H1 (cell line): ENCODE data around the gene SLC6A19. TPM values are rescaled to one million over a fixed set of nuclear protein-coding genes. Genes with fewer than 3 reads are reported as not detected.

Experiments
- CTCF ChIA-PET: fragments of 300-600 bp; sonication (Branson Sonifier 250); formaldehyde crosslinking; loops from one replicate; lab custom pipeline; 2021; ENCODE audit not compliant: partially characterized antibody; lab: Charles Lee
- POLR2A ChIA-PET: fragments of 300-600 bp; sonication (Branson Sonifier 250); formaldehyde crosslinking; loops from one replicate; lab custom pipeline; 2021; ENCODE audit warnings: inconsistent platforms; ENCODE audit not compliant: partially characterized antibody; lab: Charles Lee
- DNase-seq, 2 experiments: peaks; one replicate each; pipeline versions ENCODE4 v3.0.0 to v3.0.0-alpha.2; 2010 to 2022; ENCODE audit warnings: low spot score in 2 of 2, low read depth in 1 of 2, mixed read lengths in 1 of 2
- FAIRE-seq: peaks from 2 replicates; lab custom pipeline; 2011; peaks lifted over from hg19 to GRCh38; lab: Jason Lieb, UNC
- H2AFZ ChIP-seq: 2 replicates; pipeline ENCODE4 v1.8.1; 2012; ENCODE audit warnings: low read length, inconsistent platforms
- H2AK5ac ChIP-seq: 2 replicates; pipeline ENCODE4 v1.6.1; 2013; ENCODE audit warnings: low read depth, low read length
- H2BK120ac ChIP-seq: replicated peaks from 2 replicates; pipeline ENCODE3; 2013; ENCODE audit warnings: low read depth, low read length, inconsistent platforms
- H2BK12ac ChIP-seq: 2 replicates; pipeline ENCODE4 v1.6.1; 2013; ENCODE audit warnings: low read depth, low read length
- H2BK15ac ChIP-seq: 2 replicates; pipeline ENCODE4 v1.6.1; 2013; ENCODE audit warnings: low read length
- H2BK20ac ChIP-seq: 2 replicates; pipeline ENCODE4 v1.6.1; 2013; ENCODE audit warnings: low read length
- H2BK5ac ChIP-seq: 2 replicates; pipeline ENCODE4 v1.6.1; 2013; ENCODE audit warnings: low read depth, low read length
- H3K14ac ChIP-seq: 2 replicates; pipeline ENCODE4 v1.6.1; 2013; ENCODE audit warnings: inconsistent platforms; ENCODE audit not compliant: insufficient read length
- H3K18ac ChIP-seq: 2 replicates; pipeline ENCODE4 v1.6.1; 2013; ENCODE audit warnings: low read length; ENCODE audit errors: extremely low read depth
- H3K23ac ChIP-seq: 2 replicates; pipeline ENCODE4 v1.6.1; 2013; ENCODE audit warnings: inconsistent platforms; ENCODE audit not compliant: insufficient read length
- H3K23me2 ChIP-seq: 2 replicates; pipeline ENCODE4 v1.6.1; 2013; ENCODE audit warnings: low read depth, low read length
- H3K27ac ChIP-seq: 2 replicates; pipeline ENCODE4 v1.6.1; 2011; ENCODE audit warnings: low read depth, low read length, inconsistent platforms
- H3K27me3 ChIP-seq, 4 experiments: replicated peaks in 1 of 4; 1 replicate in 1 of 4; 2 replicates in 3 of 4; pipeline versions ENCODE4 v1.6.1 to v1.8.1; 2011 to 2013; ENCODE audit warnings: low read length in 3 of 4, mild to moderate bottlenecking in 3 of 4, inconsistent platforms in 2 of 4, mixed read lengths in 2 of 4, moderate library complexity in 1 of 4; ENCODE audit not compliant: control insufficient read depth in 3 of 4, insufficient read depth in 3 of 4; ENCODE audit errors: extremely low read depth in 1 of 4
- H3K36me3 ChIP-seq, 4 experiments: 2 replicates each; pipeline versions ENCODE4 v1.6.1 to v1.8.1; 2011 to 2013; ENCODE audit warnings: mild to moderate bottlenecking in 4 of 4, low read length in 3 of 4, moderate library complexity in 2 of 4, control low read depth in 1 of 4, inconsistent platforms in 1 of 4; ENCODE audit not compliant: insufficient read depth in 4 of 4, control insufficient read depth in 2 of 4
- H3K4ac ChIP-seq: replicated peaks from 2 replicates; pipeline ENCODE3; 2013; ENCODE audit warnings: low read length, low read depth, mixed read lengths, inconsistent platforms; ENCODE audit not compliant: insufficient read length
- H3K4me1 ChIP-seq, 4 experiments: replicated peaks in 1 of 4; 1 replicate in 1 of 4; 2 replicates in 3 of 4; pipeline versions ENCODE4 v1.6.1 to v1.8.1; 2011 to 2013; ENCODE audit warnings: low read length in 3 of 4, inconsistent platforms in 2 of 4, mixed read lengths in 1 of 4; ENCODE audit not compliant: insufficient read depth in 4 of 4, control insufficient read depth in 3 of 4
- H3K4me2 ChIP-seq, 2 experiments: 2 replicates each; pipeline versions ENCODE4 v1.6.1 to v1.8.1; 2011 to 2013; ENCODE audit warnings: low read depth in 2 of 2, low read length in 2 of 2, control low read depth in 1 of 2, inconsistent platforms in 1 of 2, mild to moderate bottlenecking in 1 of 2; ENCODE audit not compliant: insufficient read depth in 1 of 2
- H3K4me3 ChIP-seq, 4 experiments: fragments of 200-600, 300-600 bp in 1 of 4; sonication (generic), shearing (Covaris generic), sonication (Bioruptor Twin) in 1 of 4; 2 replicates each; pipeline versions ENCODE4 v1.5.1 to v1.8.1; 2011 to 2016; ENCODE audit warnings: low read length in 4 of 4, low read depth in 3 of 4, control low read depth in 2 of 4, inconsistent platforms in 2 of 4, mild to moderate bottlenecking in 2 of 4, mixed read lengths in 1 of 4, moderate library complexity in 1 of 4; ENCODE audit not compliant: insufficient read depth in 2 of 4; ENCODE audit errors: extremely low read depth in 1 of 4
- H3K56ac ChIP-seq: replicated peaks from 2 replicates; pipeline ENCODE3; 2013; ENCODE audit warnings: low read depth, mild to moderate bottlenecking, mixed read lengths, low read length, inconsistent platforms; ENCODE audit not compliant: insufficient read length
- H3K79me1 ChIP-seq: 2 replicates; pipeline ENCODE4 v1.6.1; 2013; ENCODE audit warnings: low read depth, low read length, control low read depth
- H3K79me2 ChIP-seq, 2 experiments: 2 replicates each; pipeline versions ENCODE4 v1.6.1 to v1.8.1; 2012 to 2013; ENCODE audit warnings: low read length in 2 of 2, mild to moderate bottlenecking in 2 of 2, inconsistent platforms in 1 of 2; ENCODE audit not compliant: insufficient read depth in 2 of 2, control insufficient read depth in 1 of 2
- H3K9ac ChIP-seq, 4 experiments: replicated peaks in 1 of 4; 1 replicate in 1 of 4; 2 replicates in 3 of 4; pipeline versions ENCODE4 v1.6.1 to v1.8.1; 2011 to 2013; ENCODE audit warnings: low read depth in 3 of 4, low read length in 3 of 4, control low read depth in 2 of 4, mild to moderate bottlenecking in 2 of 4, moderate library complexity in 2 of 4, inconsistent platforms in 1 of 4; ENCODE audit errors: extremely low read depth in 1 of 4
- H3K9me3 ChIP-seq, 2 experiments: 2 replicates each; pipeline versions ENCODE4 v1.6.1 to v1.8.1; 2012 to 2013; ENCODE audit warnings: mild to moderate bottlenecking in 2 of 2, moderate library complexity in 2 of 2, control low read depth in 1 of 2, inconsistent platforms in 1 of 2, low read depth in 1 of 2, low read length in 1 of 2, mixed read lengths in 1 of 2; ENCODE audit not compliant: insufficient read depth in 2 of 2
- H4K20me1 ChIP-seq, 2 experiments: replicated peaks in 1 of 2; 2 replicates each; pipeline versions ENCODE3 to v1.8.1; 2011 to 2013; ENCODE audit warnings: inconsistent platforms in 2 of 2, low read length in 2 of 2, mild to moderate bottlenecking in 1 of 2; ENCODE audit not compliant: insufficient read depth in 2 of 2, control insufficient read depth in 1 of 2
- H4K5ac ChIP-seq: 2 replicates; pipeline ENCODE4 v1.6.1; 2013; ENCODE audit warnings: low read length, low read depth, mixed read lengths, inconsistent platforms; ENCODE audit not compliant: insufficient read length
- H4K8ac ChIP-seq: 2 replicates; pipeline ENCODE4 v1.8.0; 2013; ENCODE audit warnings: mild to moderate bottlenecking, moderate library complexity, low read length, inconsistent platforms; ENCODE audit not compliant: insufficient read depth; ENCODE audit errors: extremely low read depth
- H4K91ac ChIP-seq: replicated peaks from 2 replicates; pipeline ENCODE3; 2013; ENCODE audit warnings: low read length, mixed read lengths, inconsistent platforms; ENCODE audit not compliant: insufficient read length
- ASH2L ChIP-seq: fragments of 200-600, 300-600 bp; sonication (generic); IDR thresholded peaks from one replicate; pipeline ENCODE4 v1.7.1; 2017; ENCODE audit warnings: low read length
- BACH1 ChIP-seq: IDR thresholded peaks from 2 replicates; pipeline ENCODE4 v1.6.1; 2012; ENCODE audit warnings: low read length, improper control_type of control experiment
- CREB1 ChIP-seq: IDR thresholded peaks from 2 replicates; pipeline ENCODE4 v1.6.1; 2012; ENCODE audit warnings: inconsistent platforms
- JUN ChIP-seq: IDR thresholded peaks from 2 replicates; pipeline ENCODE4 v1.6.1; 2011; ENCODE audit warnings: low read depth, mild to moderate bottlenecking, improper control_type of control experiment, low read length
- SAP30 ChIP-seq: fragments of 300-600 bp; sonication (generic); IDR thresholded peaks from 2 replicates; pipeline ENCODE4 v1.7.1; 2012; ENCODE audit warnings: low read length, moderate library complexity, mild to moderate bottlenecking, inconsistent platforms; ENCODE audit not compliant: insufficient read depth, insufficient replicate concordance
- WGBS, 2 experiments: shearing (Covaris generic) in 1 of 2; methylation state at CpG; one replicate each; pipeline versions ENCODE4 v1.1.6 to v1.1.7; 2013 to 2015; ENCODE audit warnings: low lambda C conversion rate in 2 of 2, mixed read lengths in 2 of 2, inconsistent platforms in 1 of 2, low coverage in 1 of 2, missing lambda C conversion rate in 1 of 2; ENCODE audit not compliant: insufficient replicate concordance in 2 of 2, insufficient coverage in 1 of 2, insufficient read length in 1 of 2; ENCODE audit errors: extremely low coverage in 1 of 2, missing lambda C conversion rate in 1 of 2; 5-methylcytosine and 5-hydroxymethylcytosine counted together
- polyA plus RNA-seq, 7 experiments: library from polyadenylated mRNA; depleted of rRNA in 3 of 7; stranded (reverse) in 5 of 7; unstranded in 2 of 7; fragments of >200 nt in 5 of 7; fragments of 200-250 nt in 2 of 7; gene quantifications; 1 replicate in 5 of 7; 2 replicates in 1 of 7; 4 replicates in 1 of 7; pipeline versions ENCODE4 v1.2.1 to v1.2.3, GENCODE V29; 2011 to 2013; ENCODE audit warnings: missing spikeins in 2 of 7, mixed read lengths in 2 of 7
- total RNA-seq: library from RNA; stranded (reverse); fragmentation: NEBNext Ultra II Directional; extraction: Animal tissue kit (Norgen Biotek cat#: 25700); gene quantifications from 2 replicates; pipeline ENCODE4 v1.2.1, GENCODE V29; 2021

Gene SLC6A19
- total and polyA plus RNA-seq, 2 of the 8 experiments (the other 6 are each of a cell fraction or from before 2014, with no cell fraction given): 0.02 TPM; not detected in 1

- FAIRE-seq (no peak), DNase-seq (no peak)
- Histone ChIP-seq H3K9me3 (peaks cover 0 to under 1% of the 10 kb centered on the region in 2 experiments; a peak in 1 of 4 replicates), H3K4me3 (no peak overlapping the region), H2BK120ac (no peak overlapping the region), H2AK5ac (no peak overlapping the region), H3K23ac (no peak overlapping the region), H3K27me3 (no peaks in the 10 kb centered on the region), H2AFZ (no peak overlapping the region), H3K23me2 (peaks cover under 1% of the 10 kb centered on the region; the same call in 1 of the 2 replicates), H3K56ac (no peak overlapping the region), H3K18ac (no peak overlapping the region), H2BK5ac (no peak overlapping the region), H3K4ac (no peak overlapping the region), H4K5ac (no peak overlapping the region), H2BK20ac (no peak overlapping the region), H3K36me3 (no peaks in the 10 kb centered on the region), H3K4me2 (no peak overlapping the region), H3K79me1 (no peaks in the 10 kb centered on the region), H3K9ac (no peak overlapping the region), H2BK15ac (no peak overlapping the region; the same call in 1 of the 2 replicates), H3K14ac (no peak overlapping the region), H4K91ac (no peak overlapping the region), H3K79me2 (no peaks in the 10 kb centered on the region), H3K27ac (no peak overlapping the region), H2BK12ac (no peak overlapping the region), H4K20me1 (peaks cover 0 to 6% of the 10 kb centered on the region in 2 experiments), H4K8ac (no peak overlapping the region), H3K4me1 (peaks cover 0 to 5% (median under 1%) of the 10 kb centered on the region in 4 experiments; a peak in 5 of 7 replicates)
- WGBS, 2 experiments: 84% methylated on average over 21 of the region's 22 CpGs; no CpG with 5 or more reads in 1 of the 2 experiments
- ChIA-PET CTCF (no interaction called here), POLR2A (interaction anchor here (0.7 kb wide), 1 partner anchor 134 kb away, joined by 3 read pairs; no protein-coding TSS in a partner anchor)
- no peak for TF ChIP-seq SAP30
- no peak for TF ChIP-seq ASH2L
- TF ChIP-seq CREB1: no peak
- no peak for TF ChIP-seq BACH1
- no peak for TF ChIP-seq JUN
These were observed 40.2 kb downstream of the SLC6A19 start for GRCh38 chr5:1241509-1242080.
